ENCODE results near the gene CLEC4M. TPM values are rescaled to one million over a fixed set of nuclear protein-coding genes. Genes with fewer than 3 reads are reported as not detected.
A peak's percentile ranks its signal among the peaks of the same experiment; 100 is the strongest.

CLEC4M gene
- total and polyA plus RNA-seq, 2 of the 8 experiments (the other 6 are each of a cell fraction or from before 2014, with no cell fraction given): not detected

DNA sequence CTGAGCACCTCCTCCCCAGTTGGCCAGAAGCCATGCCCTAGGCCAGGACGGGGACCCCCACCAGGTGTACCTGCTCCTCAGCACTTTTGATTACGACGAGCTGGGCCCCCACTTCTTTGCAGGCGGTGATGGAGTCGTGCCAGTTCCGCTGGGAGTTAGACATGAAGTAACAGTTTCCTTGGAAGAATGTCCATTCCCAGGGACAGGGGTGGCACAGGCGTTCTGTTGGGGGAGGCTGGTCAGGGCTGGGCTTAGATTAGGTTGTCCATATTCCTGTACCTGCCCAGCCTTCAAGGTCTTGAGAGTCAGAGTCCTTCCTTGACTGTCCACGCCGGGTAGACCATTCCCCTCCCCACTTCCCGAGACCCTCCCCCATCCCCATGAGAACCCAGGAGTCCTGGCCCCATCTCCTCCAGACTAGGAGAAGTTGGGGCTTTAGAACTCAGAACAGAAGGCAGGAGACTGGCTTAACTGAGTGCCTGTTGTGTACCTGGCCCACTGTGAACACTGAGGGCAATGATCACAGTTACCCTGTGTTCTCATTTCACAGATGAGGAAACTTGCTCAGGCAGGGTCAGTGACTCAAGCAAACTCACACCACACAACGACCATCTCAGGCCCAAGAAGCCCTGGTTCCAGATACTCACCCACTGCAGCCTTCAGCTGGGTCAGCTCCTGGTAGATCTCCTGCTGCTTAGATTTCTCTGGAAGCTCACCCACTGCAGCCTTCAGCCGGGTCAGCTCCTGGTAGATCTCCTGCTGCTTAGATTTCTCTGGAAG, 18.0 kb upstream of the CLEC4M start:
- no peak overlapping the region for H3K14ac ChIP-seq (ENCODE audit: insufficient read length)
- no peak overlapping the region for H2BK20ac ChIP-seq (ENCODE audit: low read length)
- no peak overlapping the region for H3K4me2 ChIP-seq (ENCODE audit: insufficient read depth in 1 of 2, low read depth in 2 of 2, low read length in 2 of 2)
- H3K27ac ChIP-seq (ENCODE audit: low read depth, low read length): no peak overlapping the region
- 0 out of 2 replicates have a peak overlapping the region, but pooled peaks have one; percentile 53 for H2BK12ac ChIP-seq (ENCODE audit: low read depth, low read length)
- no peak overlapping the region for H3K18ac ChIP-seq (ENCODE audit: extremely low read depth, low read length)
- no peak overlapping the region for H3K9ac ChIP-seq (replicated peaks in 1 of 4; ENCODE audit: extremely low read depth in 1 of 4, low read depth in 3 of 4, low read length in 3 of 4)
- H4K5ac ChIP-seq (ENCODE audit: insufficient read length, low read depth, low read length): no peak overlapping the region
- H3K9me3 ChIP-seq (ENCODE audit: insufficient read depth in 2 of 2, low read depth in 1 of 2, low read length in 1 of 2): peaks cover 0 to under 1% of the 10 kb centered on the region in 2 experiments; a peak in 1 of 4 replicates
- H3K23ac ChIP-seq (ENCODE audit: insufficient read length): no peak overlapping the region
- ChIA-PET POLR2A (ENCODE audit: partially characterized antibody) (no interaction called here), CTCF (ENCODE audit: partially characterized antibody) (no interaction called here)
- H2BK15ac ChIP-seq (ENCODE audit: low read length): no peak overlapping the region
- no peak overlapping the region for H2AFZ ChIP-seq (ENCODE audit: low read length)
- H4K20me1 ChIP-seq (replicated peaks in 1 of 2; ENCODE audit: control insufficient read depth in 1 of 2, insufficient read depth in 2 of 2, low read length in 2 of 2): no peaks in the 10 kb centered on the region
- WGBS, 2 experiments (ENCODE audit: extremely low coverage in 1 of 2, insufficient coverage in 1 of 2, insufficient read length in 1 of 2, insufficient replicate concordance in 2 of 2, low coverage in 1 of 2, low lambda C conversion rate in 2 of 2, missing lambda C conversion rate in 1 of 2): 93% methylated on average over 12 of the region's 12 CpGs; no CpG with 5 or more reads in 1 of the 2 experiments
- H2BK120ac ChIP-seq (replicated peaks; ENCODE audit: low read depth, low read length): no peak overlapping the region
- H3K4me3 ChIP-seq (ENCODE audit: extremely low read depth in 1 of 4, insufficient read depth in 2 of 4, low read depth in 3 of 4, low read length in 4 of 4): no peak overlapping the region
- no peaks in the 10 kb centered on the region for H3K36me3 ChIP-seq (ENCODE audit: control insufficient read depth in 2 of 4, insufficient read depth in 4 of 4, low read length in 3 of 4)
- H4K8ac ChIP-seq (ENCODE audit: extremely low read depth, insufficient read depth, low read length): no peak overlapping the region
- H3K23me2 ChIP-seq (ENCODE audit: low read depth, low read length): no peaks in the 10 kb centered on the region
- H3K27me3 ChIP-seq (replicated peaks in 1 of 4; ENCODE audit: control insufficient read depth in 3 of 4, extremely low read depth in 1 of 4, insufficient read depth in 3 of 4, low read length in 3 of 4): peaks cover 0 to 2% (median 0%) of the 10 kb centered on the region in 4 experiments; a peak in 1 of 7 replicates
- no peaks in the 10 kb centered on the region for H3K79me2 ChIP-seq (ENCODE audit: control insufficient read depth in 1 of 2, insufficient read depth in 2 of 2, low read length in 2 of 2)
- DNase-seq (ENCODE audit: low read depth in 1 of 2, low spot score in 2 of 2) (no peak), FAIRE-seq (no peak)
- no peak for TF ChIP-seq BACH1 (IDR thresholded peaks at IDR 0.05; ENCODE audit: low read length)
- no peak for TF ChIP-seq RFX5 (IDR thresholded peaks at IDR 0.05; ENCODE audit: borderline replicate concordance, low read depth, low read length)
- no peak for TF ChIP-seq TEAD4 (IDR thresholded peaks at IDR 0.05; ENCODE audit: low read depth, low read length)
- no peak for TF ChIP-seq GABPA (IDR thresholded peaks at IDR 0.05; ENCODE audit: borderline replicate concordance, insufficient read depth, low read length)
- TF ChIP-seq CHD2 (IDR thresholded peaks at IDR 0.05; ENCODE audit: low read length): no peak
- TF ChIP-seq NANOG (IDR thresholded peaks at IDR 0.05; ENCODE audit: insufficient read depth, low read depth, low read length, poor library complexity, severe bottlenecking): no peak
- TF ChIP-seq POLR2A (IDR thresholded peaks at IDR 0.05; ENCODE audit: control extremely low read depth in 1 of 2, low read depth in 2 of 2, low read length in 2 of 2): no peak
- TF ChIP-seq CTBP2 (IDR thresholded peaks at IDR 0.05; ENCODE audit: borderline replicate concordance, insufficient read depth, insufficient read length, low read length): no peak
- no peak for TF ChIP-seq JUN (IDR thresholded peaks at IDR 0.05; ENCODE audit: low read depth, low read length)
- no peak for TF ChIP-seq TAF7 (optimal IDR thresholded peaks at IDR 0.05; ENCODE audit: borderline replicate concordance, low read depth, low read length)
- no peak for TF ChIP-seq MAFK (IDR thresholded peaks at IDR 0.05; ENCODE audit: low read depth, low read length)
- no peak overlapping the region for H3K4ac ChIP-seq (replicated peaks; ENCODE audit: insufficient read length, low read depth, low read length)
- H3K4me1 ChIP-seq (replicated peaks in 1 of 4; ENCODE audit: control insufficient read depth in 3 of 4, insufficient read depth in 4 of 4, low read length in 3 of 4): peaks cover 3 to 15% (median 8%) of the 10 kb centered on the region in 4 experiments; a peak in 6 of 7 replicates
- H3K79me1 ChIP-seq (ENCODE audit: low read depth, low read length): no peaks in the 10 kb centered on the region
- no peak overlapping the region for H3K56ac ChIP-seq (replicated peaks; ENCODE audit: insufficient read length, low read depth, low read length)
- 0 out of 2 replicates have a peak overlapping the region, but pooled peaks have one; percentile 9 for H2AK5ac ChIP-seq (ENCODE audit: low read depth, low read length)
- H4K91ac ChIP-seq (replicated peaks; ENCODE audit: insufficient read length, low read length): no peak overlapping the region
- H2BK5ac ChIP-seq (ENCODE audit: low read depth, low read length): no peak overlapping the region; the same call in 1 of the 2 replicates

All from H1 (cell line).